ENCODE data around the gene RPL29. TPM values are rescaled to one million over a fixed set of nuclear protein-coding genes. Genes with fewer than 3 reads are reported as not detected.
A peak's percentile ranks its signal among the peaks of the same experiment; 100 is the strongest.
"Not testable (repeated sequence)": the region's sequence is repeated elsewhere in the genome, so short reads cannot be mapped to it uniquely, and the experiment has no call there.

Gene RPL29
- total and polyA plus RNA-seq, 7 experiments from 2014 or later, result 1,152 to 2,133 (median 1,556) TPM

- Histone ChIP-seq H3K36me3 (ENCODE audit: control insufficient read depth in 2 of 3, insufficient read depth in 3 of 3, low read length in 3 of 3) (peaks cover 5 to 34% (median 11%) of the 10 kb centered on the region in 3 experiments), H3K27me3 (ENCODE audit: control insufficient read depth in 2 of 2, insufficient read depth in 2 of 2, low read length in 2 of 2) (no peaks in the 10 kb centered on the region), H3K9me3 (ENCODE audit: control insufficient read depth in 2 of 3, low read length in 3 of 3) (no peaks in the 10 kb centered on the region), H3K27ac (ENCODE audit: low read depth, low read length) (peak overlapping the region; percentile 42), H3K4me1 (ENCODE audit: control insufficient read depth in 2 of 2, insufficient read depth in 2 of 2, low read length in 2 of 2) (peaks cover 13 to 15% of the 10 kb centered on the region in 2 donors), H3K4me3 (ENCODE audit: low read length) (no peak overlapping the region)
- Mint-ChIP-seq H3K36me3 (peaks cover 3 to 23% (median 9%) of the 10 kb centered on the region in 5 donors), H3K27ac (peak overlapping the region in 1 of 9 donors; percentile 22), H3K4me3 (peak overlapping the region in 1 of 10 donors; percentile 12), H3K4me1 (peaks cover 21 to 44% (median 35%) of the 10 kb centered on the region in 7 donors), H3K27me3 (peaks cover 0 to 2% (median 0%) of the 10 kb centered on the region in 5 donors), H3K9me3 (no peaks in the 10 kb centered on the region)
- ChIA-PET CTCF (interaction anchor here (0.8 to 1.9 kb wide), 3 partner anchors 8 to 65 kb away, joined by 4 to 7 read pairs (median 4); no protein-coding TSS in a partner anchor), POLR2A (interaction anchor here (0.6 to 3.0 kb wide), 3 partner anchors 9 to 59 kb away, joined by 4 to 14 read pairs (median 6); partner anchors contain the start of genes ABHD14A, ABHD14B and ACY1)
- intact Hi-C loops (cut with micrococcal nuclease), result loop anchor here (10.0 kb wide), 2 partner anchors 543 to 1353 kb away; partner anchors contain the start of genes DCP1A (in 1 of the 2), NT5DC2 (in 1 of the 2) and UQCC5 (in 1 of the 2)
- no peak for ATAC-seq
- no peak for DNase-seq
Observed at GRCh38 chr3:51992017-51992682, 3.5 kb downstream of the RPL29 start.

DNA sequence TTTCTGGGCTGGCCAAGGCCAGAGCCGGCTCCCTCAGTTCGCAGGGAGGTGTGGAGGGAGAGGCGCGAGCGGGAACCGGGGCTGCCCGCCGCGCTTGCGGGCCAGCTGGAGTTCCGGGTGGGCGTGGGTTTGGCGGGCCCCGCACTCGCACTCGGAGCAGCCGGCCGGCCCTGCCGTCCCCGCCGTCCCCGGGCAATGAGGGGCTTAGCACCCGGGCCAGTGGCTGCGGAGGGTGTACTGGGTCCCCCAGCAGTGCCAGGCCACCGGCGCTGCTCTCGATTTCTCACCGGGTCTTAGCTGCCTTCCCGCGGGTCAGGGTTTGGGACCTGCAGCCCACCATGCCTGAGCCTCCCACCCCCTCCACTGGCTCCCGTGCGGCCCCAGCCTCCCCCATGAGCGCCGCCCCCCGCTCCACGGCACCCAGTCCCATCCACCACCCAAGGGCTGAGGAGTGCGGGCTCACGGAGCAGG, 5.2 kb downstream of the RPL29 start:
- CTCF ChIA-PET, result interaction anchor here (1.1 kb wide), 1 partner anchor 16 kb away, joined by 3 read pairs; the partner anchor contains the start of gene ABHD14B

DNA sequence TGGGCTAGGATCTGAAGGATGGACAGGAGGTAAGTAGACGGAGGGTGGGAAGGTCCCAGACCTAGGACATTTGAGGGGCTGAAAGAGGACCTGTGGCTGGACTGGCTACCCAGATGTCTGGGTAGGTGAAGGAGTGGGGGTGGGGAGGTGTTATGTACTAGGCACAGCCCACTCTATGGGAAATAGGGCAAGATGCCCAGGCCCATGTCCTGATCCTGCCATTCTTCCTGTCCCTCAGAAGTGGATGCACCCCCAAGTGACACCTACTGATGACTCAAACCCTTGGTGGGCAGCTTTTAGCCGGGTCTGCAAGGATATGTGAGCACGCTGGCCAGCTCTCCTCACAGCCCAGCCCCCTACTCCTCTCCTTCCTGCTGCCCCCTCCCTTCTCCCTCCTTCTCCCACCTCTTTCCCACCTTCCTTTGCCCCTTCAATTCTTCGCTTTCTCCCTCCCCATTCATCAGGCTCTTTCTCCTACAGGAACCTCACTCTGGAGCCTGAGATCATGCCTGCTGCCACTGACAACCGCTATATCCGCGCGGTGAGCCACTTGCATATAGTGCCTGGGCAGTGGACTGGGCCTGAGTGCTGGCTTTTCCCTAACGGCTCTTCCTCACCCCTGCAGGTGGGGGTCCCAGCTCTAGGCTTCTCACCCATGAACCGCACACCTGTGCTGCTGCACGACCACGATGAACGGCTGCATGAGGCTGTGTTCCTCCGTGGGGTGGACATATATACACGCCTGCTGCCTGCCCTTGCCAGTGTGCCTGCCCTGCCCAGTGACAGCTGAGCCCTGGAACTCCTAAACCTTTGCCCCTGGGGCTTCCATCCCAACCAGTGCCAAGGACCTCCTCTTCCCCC, 7.2 kb downstream of the RPL29 start:
- Histone ChIP-seq H3K36me3 (ENCODE audit: control insufficient read depth in 2 of 3, insufficient read depth in 3 of 3, low read length in 3 of 3) (peaks cover 0 to 21% (median 0%) of the 10 kb centered on the region in 3 experiments), H3K9me3 (ENCODE audit: control insufficient read depth in 2 of 3, low read length in 3 of 3) (no peaks in the 10 kb centered on the region), H3K27ac (ENCODE audit: low read depth, low read length) (no peak overlapping the region), H3K27me3 (ENCODE audit: control insufficient read depth in 2 of 2, insufficient read depth in 2 of 2, low read length in 2 of 2) (no peaks in the 10 kb centered on the region), H3K4me3 (ENCODE audit: low read length) (no peak overlapping the region), H3K4me1 (ENCODE audit: control insufficient read depth in 2 of 2, insufficient read depth in 2 of 2, low read length in 2 of 2) (no peaks in the 10 kb centered on the region)
- Mint-ChIP-seq H3K36me3 (peaks cover 0 to 7% (median 0%) of the 10 kb centered on the region in 5 donors), H3K27me3 (no peaks in the 10 kb centered on the region), H3K9me3 (no peaks in the 10 kb centered on the region), H3K4me3 (no peak overlapping the region), H3K27ac (peak overlapping the region in 8 of 9 donors; percentile 1 to 83 (median 27)), H3K4me1 (peaks cover 8 to 28% (median 13%) of the 10 kb centered on the region in 7 donors)
- ChIA-PET POLR2A (no interaction called here), CTCF (no interaction called here)
- ATAC-seq (no peak), DNase-seq (no peak)
- intact Hi-C loops (cut with micrococcal nuclease), result no loop called here

More for the DNA sequence above, 5.2 kb downstream of the RPL29 start:
- Mint-ChIP-seq H3K4me1 (peaks cover 18 to 34% (median 28%) of the 10 kb centered on the region in 7 donors), H3K36me3 (peaks cover 3 to 21% (median 9%) of the 10 kb centered on the region in 5 donors)
- H3K4me3 Mint-ChIP-seq; H3K27ac ChIP-seq (ENCODE audit: low read depth, low read length); H3K27me3 Mint-ChIP-seq; H3K9me3 Mint-ChIP-seq; H3K27me3 ChIP-seq (ENCODE audit: control insufficient read depth in 2 of 2, insufficient read depth in 2 of 2, low read length in 2 of 2); ATAC-seq; H3K9me3 ChIP-seq (ENCODE audit: control insufficient read depth in 2 of 3, low read length in 3 of 3); H3K4me3 ChIP-seq (ENCODE audit: low read length); H3K27ac Mint-ChIP-seq: not testable (repeated sequence)
- DNase-seq, result peak in 1 of 9 donors; percentile 3
- H3K36me3 ChIP-seq (ENCODE audit: control insufficient read depth in 2 of 3, insufficient read depth in 3 of 3, low read length in 3 of 3), result peaks cover 5 to 34% (median 11%) of the 10 kb centered on the region in 3 experiments
- peaks cover 13 to 15% of the 10 kb centered on the region in 2 donors for H3K4me1 ChIP-seq (ENCODE audit: control insufficient read depth in 2 of 2, insufficient read depth in 2 of 2, low read length in 2 of 2)
- intact Hi-C loops (cut with micrococcal nuclease), result loop anchor here (10.0 kb wide), 2 partner anchors 544 to 1354 kb away; partner anchors contain the start of genes DCP1A (in 1 of the 2), NT5DC2 (in 1 of the 2) and UQCC5 (in 1 of the 2)
- POLR2A ChIA-PET, result interaction anchor here (0.7 to 3.0 kb wide), 3 partner anchors 7 to 67 kb away, joined by 3 to 14 read pairs (median 3); partner anchors contain the start of genes ABHD14A and ACY1

GRCh38 chr3:51987568-51987967, 8.1 kb downstream of the RPL29 start:
- POLR2A ChIA-PET, result interaction anchor here (1.8 kb wide), 1 partner anchor 14 kb away, joined by 5 read pairs; the partner anchor contains the start of gene ABHD14B
- intact Hi-C loops (cut with micrococcal nuclease), result no loop called here
- H3K36me3 Mint-ChIP-seq, result peaks cover 0 to 8% (median 0%) of the 10 kb centered on the region in 5 donors
- H3K27me3 Mint-ChIP-seq, result no peaks in the 10 kb centered on the region
- ATAC-seq (no peak), DNase-seq (no peak)
- CTCF ChIA-PET, result interaction anchor here (1.3 kb wide), 1 partner anchor 8 kb away, joined by 3 read pairs; no protein-coding TSS in a partner anchor
- Histone ChIP-seq H3K4me1 (ENCODE audit: control insufficient read depth in 2 of 2, insufficient read depth in 2 of 2, low read length in 2 of 2) (peaks cover 3 to 5% of the 10 kb centered on the region in 2 donors), H3K36me3 (ENCODE audit: control insufficient read depth in 2 of 3, insufficient read depth in 3 of 3, low read length in 3 of 3) (peaks cover 0 to 13% (median 0%) of the 10 kb centered on the region in 3 experiments), H3K27me3 (ENCODE audit: control insufficient read depth in 2 of 2, insufficient read depth in 2 of 2, low read length in 2 of 2) (no peaks in the 10 kb centered on the region), H3K4me3 (ENCODE audit: low read length) (no peak overlapping the region), H3K9me3 (ENCODE audit: control insufficient read depth in 2 of 3, low read length in 3 of 3) (no peaks in the 10 kb centered on the region), H3K27ac (ENCODE audit: low read depth, low read length) (no peak overlapping the region)
- no peak overlapping the region for H3K4me3 Mint-ChIP-seq
- peaks cover 11 to 26% (median 16%) of the 10 kb centered on the region in 7 donors for H3K4me1 Mint-ChIP-seq
- peak overlapping the region in 3 of 9 donors; percentile 6 to 48 (median 32) for H3K27ac Mint-ChIP-seq
- no peaks in the 10 kb centered on the region for H3K9me3 Mint-ChIP-seq

DNA sequence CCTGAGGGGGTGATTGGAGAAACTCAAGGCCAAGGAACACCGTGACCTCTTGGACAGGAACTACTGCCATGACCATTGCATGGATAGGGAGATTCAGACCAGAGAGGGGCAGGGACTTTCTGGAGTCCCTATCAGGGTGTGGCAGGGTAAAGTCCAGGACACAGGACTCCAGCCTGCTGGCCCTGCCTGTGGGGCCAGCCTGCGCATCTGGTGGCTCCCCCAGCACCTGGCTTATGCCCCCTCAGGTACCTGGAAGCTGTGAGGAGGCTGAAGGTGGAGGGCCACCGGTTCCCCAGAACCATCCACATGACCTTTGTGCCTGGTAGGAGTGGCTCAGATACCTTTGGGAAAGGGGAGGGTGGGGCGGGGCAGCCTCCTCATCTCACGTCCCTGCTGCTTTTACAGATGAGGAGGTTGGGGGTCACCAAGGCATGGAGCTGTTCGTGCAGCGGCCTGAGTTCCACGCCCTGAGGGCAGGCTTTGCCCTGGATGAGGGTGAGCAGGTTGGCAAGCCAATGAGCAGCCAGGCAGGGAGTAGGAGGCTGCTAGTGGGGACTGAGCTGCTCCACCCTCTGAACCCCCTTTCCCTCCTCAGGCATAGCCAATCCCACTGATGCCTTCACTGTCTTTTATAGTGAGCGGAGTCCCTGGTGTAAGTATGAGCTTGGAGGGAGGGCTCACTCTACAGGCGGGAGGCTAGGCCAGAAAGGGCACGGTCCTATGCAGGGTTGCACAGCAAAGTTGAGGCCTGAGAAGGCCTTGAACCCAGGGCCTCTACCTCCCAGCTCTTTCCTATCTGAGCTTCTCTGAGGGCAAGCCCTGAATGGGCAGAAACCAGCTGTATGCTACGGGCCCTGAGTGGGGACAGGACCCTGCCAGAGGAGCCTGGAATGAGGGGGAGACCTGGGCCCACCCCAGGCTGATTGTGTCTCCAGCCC, 9.4 kb downstream of the RPL29 start:
- POLR2A ChIA-PET, result interaction anchor here (0.7 to 1.8 kb wide), 3 partner anchors 9 to 147 kb away, joined by 3 to 5 read pairs (median 3); partner anchors contain the start of gene ABHD14B
- CTCF ChIA-PET, result interaction anchor here (0.9 to 1.3 kb wide), 2 partner anchors 10 to 15 kb away, joined by 3 read pairs; no protein-coding TSS in a partner anchor
- H3K9me3 Mint-ChIP-seq, result no peaks in the 10 kb centered on the region

More for the DNA sequence above, 9.4 kb downstream of the RPL29 start:
- Mint-ChIP-seq H3K36me3 (peaks cover 0 to 4% (median 0%) of the 10 kb centered on the region in 5 donors), H3K27me3 (no peaks in the 10 kb centered on the region), H3K4me1 (peaks cover 15 to 27% (median 19%) of the 10 kb centered on the region in 7 donors), H3K27ac (peak overlapping the region in 3 of 9 donors; percentile 16 to 62 (median 38)), H3K4me3 (no peak overlapping the region)
- Histone ChIP-seq H3K27me3 (ENCODE audit: control insufficient read depth in 2 of 2, insufficient read depth in 2 of 2, low read length in 2 of 2) (no peaks in the 10 kb centered on the region), H3K4me3 (ENCODE audit: low read length) (no peak overlapping the region), H3K9me3 (ENCODE audit: control insufficient read depth in 2 of 3, low read length in 3 of 3) (no peaks in the 10 kb centered on the region), H3K27ac (ENCODE audit: low read depth, low read length) (no peak overlapping the region), H3K36me3 (ENCODE audit: control insufficient read depth in 2 of 3, insufficient read depth in 3 of 3, low read length in 3 of 3) (peaks cover 0 to under 1% (median 0%) of the 10 kb centered on the region in 3 experiments), H3K4me1 (ENCODE audit: control insufficient read depth in 2 of 2, insufficient read depth in 2 of 2, low read length in 2 of 2) (peaks cover 10 to 12% of the 10 kb centered on the region in 2 donors)
- intact Hi-C loops (cut with micrococcal nuclease), result no loop called here
- ATAC-seq (no peak), DNase-seq (no peak)

Measured in naive thymus-derived CD4-positive, alpha-beta T cell (primary cell).